ENCODE data around the gene RAB29.
A peak's percentile ranks its signal among the peaks of the same experiment; 100 is the strongest.

RAB29 gene

GRCh38 chr1:205794011-205794730 is 18.9 kb upstream of the RAB29 start:
- no peak for DNase-seq

GRCh38 chr1:205792961-205793673 is 17.8 kb upstream of the RAB29 start:
- DNase-seq, result no peak

GRCh38 chr1:205792481-205792881 is 17.2 kb upstream of the RAB29 start:
- no peak for DNase-seq

GRCh38 chr1:205791568-205792180 is 16.4 kb upstream of the RAB29 start:
- peak; percentile 57 to 67 for DNase-seq

GRCh38 chr1:205787287-205787916 is 12.1 kb upstream of the RAB29 start:
- DNase-seq, result no peak

- DNase-seq, result no peak
Observed at GRCh38 chr1:205786601-205787000, 11.3 kb upstream of the RAB29 start.

- DNase-seq, result no peak
Observed at GRCh38 chr1:205785446-205785845, 10.2 kb upstream of the RAB29 start.

GRCh38 chr1:205783904-205784303 is 8.6 kb upstream of the RAB29 start:
- no peak for DNase-seq

GRCh38 chr1:205783433-205783795 is 8.1 kb upstream of the RAB29 start:
- DNase-seq, result no peak

- no peak for DNase-seq
Observed at GRCh38 chr1:205782627-205783432, 7.5 kb upstream of the RAB29 start.

GRCh38 chr1:205780335-205780734 is 5.1 kb upstream of the RAB29 start:
- DNase-seq, result no peak

- DNase-seq, result no peak
Observed at GRCh38 chr1:205777994-205778393, 2.7 kb upstream of the RAB29 start.

- DNase-seq, result no peak
Observed at GRCh38 chr1:205775717-205776056, 405 bp upstream of the RAB29 start.

GRCh38 chr1:205774198-205775014 is 876 bp downstream of the RAB29 start:
- peak; percentile 18 to 40 for DNase-seq

GRCh38 chr1:205772607-205773032 is 2.7 kb downstream of the RAB29 start:
- no peak for DNase-seq

GRCh38 chr1:205770618-205771017 is 4.7 kb downstream of the RAB29 start:
- DNase-seq, result no peak

GRCh38 chr1:205769641-205770365 is 5.5 kb downstream of the RAB29 start:
- DNase-seq, result no peak

- DNase-seq, result no peak
Observed at GRCh38 chr1:205767248-205767647, 8.0 kb downstream of the RAB29 start.

- DNase-seq, result no peak
Observed at GRCh38 chr1:205766570-205766969, 8.7 kb downstream of the RAB29 start.

GRCh38 chr1:205766038-205766437 is 9.2 kb downstream of the RAB29 start:
- DNase-seq, result no peak

GRCh38 chr1:205764578-205764977 is 10.7 kb downstream of the RAB29 start:
- DNase-seq, result no peak
